ENCODE data around the gene PRSS22. TPM values are rescaled to one million over a fixed set of nuclear protein-coding genes. Genes with fewer than 3 reads are reported as not detected.
A peak's percentile ranks its signal among the peaks of the same experiment; 100 is the strongest.

The PRSS22 gene
- total RNA-seq, 2 donors from 2014 or later = 5.0 to 6.2 TPM

- WGBS, 2 experiments (ENCODE audit: insufficient coverage in 1 of 2, insufficient read length in 1 of 2) = 74 to 90% methylated on average over 2 to 10 of the region's 10 CpGs
- Histone ChIP-seq H3K4me1 (ENCODE audit: control insufficient read depth, insufficient read depth, low read length) (no peaks in the 10 kb centered on the region), H3K36me3 (ENCODE audit: control insufficient read depth, insufficient read depth, low read length) (no peaks in the 10 kb centered on the region), H3K27ac (ENCODE audit: low read depth, low read length) (no peak overlapping the region), H3K27me3 (ENCODE audit: control insufficient read depth, insufficient read depth, low read length, poor library complexity, severe bottlenecking) (peaks cover 42% of the 10 kb centered on the region), H3K9me3 (ENCODE audit: control insufficient read depth, low read length) (peaks cover 9% of the 10 kb centered on the region), H3K4me3 (ENCODE audit: low read length) (no peak overlapping the region), H3K9ac (ENCODE audit: extremely low read depth, low read length, poor library complexity, severe bottlenecking) (no peak overlapping the region)
- no peak overlapping the region for H3K27ac Mint-ChIP-seq
- H3K4me1 Mint-ChIP-seq = peaks cover 2% of the 10 kb centered on the region
- no peaks in the 10 kb centered on the region for H3K36me3 Mint-ChIP-seq (ENCODE audit: low read depth)
- DNase-seq = no peak
- no peak overlapping the region for H3K4me3 Mint-ChIP-seq
- H3K27me3 Mint-ChIP-seq (ENCODE audit: insufficient read depth) = peaks cover 43% of the 10 kb centered on the region
- peaks cover 12% of the 10 kb centered on the region for H3K9me3 Mint-ChIP-seq
- no peak for TF ChIP-seq CTCF (conservative IDR thresholded peaks at IDR 0.05)
Observed at GRCh38 chr16:2859686-2860265, 1.8 kb upstream of the PRSS22 start.

- peaks cover 28% of the 10 kb centered on the region for H3K27me3 ChIP-seq (ENCODE audit: control insufficient read depth, insufficient read depth, low read length, poor library complexity, severe bottlenecking)
- WGBS, 2 experiments (ENCODE audit: insufficient coverage in 1 of 2, insufficient read length in 1 of 2) = 31 to 42% methylated on average over 9 to 23 of the region's 23 CpGs
- DNase-seq = peak; percentile 90
- TF ChIP-seq CTCF (conservative IDR thresholded peaks at IDR 0.05) = peak; percentile 52
- H3K9me3 ChIP-seq (ENCODE audit: control insufficient read depth, low read length) = peaks cover 18% of the 10 kb centered on the region
- peaks cover 3% of the 10 kb centered on the region for H3K36me3 Mint-ChIP-seq (ENCODE audit: low read depth)
- no peak overlapping the region for H3K27ac Mint-ChIP-seq
- no peaks in the 10 kb centered on the region for H3K4me1 ChIP-seq (ENCODE audit: control insufficient read depth, insufficient read depth, low read length)
- H3K4me1 Mint-ChIP-seq = peaks cover 2% of the 10 kb centered on the region
- H3K4me3 ChIP-seq (ENCODE audit: low read length) = no peak overlapping the region
- peaks cover 33% of the 10 kb centered on the region for H3K27me3 Mint-ChIP-seq (ENCODE audit: insufficient read depth)
- H3K9me3 Mint-ChIP-seq = peaks cover 19% of the 10 kb centered on the region
- H3K27ac ChIP-seq (ENCODE audit: low read depth, low read length) = no peak overlapping the region
- no peak overlapping the region for H3K9ac ChIP-seq (ENCODE audit: extremely low read depth, low read length, poor library complexity, severe bottlenecking)
- H3K4me3 Mint-ChIP-seq = peak overlapping the region; percentile 48
- H3K36me3 ChIP-seq (ENCODE audit: control insufficient read depth, insufficient read depth, low read length) = no peaks in the 10 kb centered on the region
Observed at GRCh38 chr16:2858245-2859025, 465 bp upstream of the PRSS22 start.

- Mint-ChIP-seq H3K4me1 (peaks cover 2% of the 10 kb centered on the region), H3K36me3 (ENCODE audit: low read depth) (peaks cover 3% of the 10 kb centered on the region), H3K4me3 (no peak overlapping the region), H3K9me3 (peaks cover 20% of the 10 kb centered on the region), H3K27me3 (ENCODE audit: insufficient read depth) (peaks cover 33% of the 10 kb centered on the region), H3K27ac (no peak overlapping the region)
- H3K9ac ChIP-seq (ENCODE audit: extremely low read depth, low read length, poor library complexity, severe bottlenecking) = no peak overlapping the region
- peaks cover 26% of the 10 kb centered on the region for H3K27me3 ChIP-seq (ENCODE audit: control insufficient read depth, insufficient read depth, low read length, poor library complexity, severe bottlenecking)
- no peaks in the 10 kb centered on the region for H3K4me1 ChIP-seq (ENCODE audit: control insufficient read depth, insufficient read depth, low read length)
- no peak for TF ChIP-seq CTCF (conservative IDR thresholded peaks at IDR 0.05)
- H3K27ac ChIP-seq (ENCODE audit: low read depth, low read length) = no peak overlapping the region
- no peak for DNase-seq
- 92% methylated on average over 4 to 23 of the region's 24 CpGs for whole genome bisulfite sequencing, 2 experiments (ENCODE audit: insufficient coverage in 1 of 2, insufficient read length in 1 of 2)
- peaks cover 18% of the 10 kb centered on the region for H3K9me3 ChIP-seq (ENCODE audit: control insufficient read depth, low read length)
- no peaks in the 10 kb centered on the region for H3K36me3 ChIP-seq (ENCODE audit: control insufficient read depth, insufficient read depth, low read length)
- no peak overlapping the region for H3K4me3 ChIP-seq (ENCODE audit: low read length)
Observed at GRCh38 chr16:2856686-2857450, 1.1 kb downstream of the PRSS22 start.
